GM12864 (cell line): ENCODE measurements around the gene ARHGAP6.

Experiments used
- DNase-seq: peaks from one replicate; pipeline ENCODE4 v3.0.0-alpha.2; 2011; ENCODE audit warnings: low read depth
- H3K4me3 ChIP-seq: 2 replicates; pipeline ENCODE4 v1.5.1; 2011; ENCODE audit warnings: mild to moderate bottlenecking, low read depth, low read length, control low read depth
- CTCF ChIP-seq: IDR thresholded peaks from 2 replicates; pipeline ENCODE4 v1.5.1; 2011; ENCODE audit warnings: low read depth, mild to moderate bottlenecking, moderate library complexity, low read length, control low read depth, inconsistent platforms; ENCODE audit errors: missing control alignments

Gene ARHGAP6

DNA sequence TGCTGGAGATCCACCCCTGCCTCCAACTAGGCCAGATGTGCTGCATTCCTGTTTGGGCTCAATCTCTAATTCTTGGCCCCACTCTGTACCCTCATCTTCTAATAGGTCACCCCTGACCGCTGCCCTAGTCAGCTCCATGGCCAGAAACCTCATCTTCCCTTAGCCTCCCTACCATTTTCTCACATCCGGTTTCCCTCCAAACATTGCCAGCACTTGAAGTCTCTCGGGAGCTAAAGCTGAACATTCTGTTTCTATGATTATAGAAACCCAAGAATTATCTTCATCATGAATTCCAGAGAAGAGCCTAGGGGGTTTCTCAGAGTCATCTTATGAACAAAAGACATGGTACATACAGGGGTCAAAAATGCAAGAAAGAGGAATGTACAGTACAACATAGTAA, 192.8 kb downstream of the ARHGAP6 start:
- H3K4me3 ChIP-seq = no peak overlapping the region
- DNase-seq = no peak
- no peak for TF ChIP-seq CTCF

GRCh38 chrX:11472381-11472780, 193.3 kb downstream of the ARHGAP6 start:
- TF ChIP-seq CTCF = no peak
- H3K4me3 ChIP-seq = no peak overlapping the region
- DNase-seq = no peak

DNA sequence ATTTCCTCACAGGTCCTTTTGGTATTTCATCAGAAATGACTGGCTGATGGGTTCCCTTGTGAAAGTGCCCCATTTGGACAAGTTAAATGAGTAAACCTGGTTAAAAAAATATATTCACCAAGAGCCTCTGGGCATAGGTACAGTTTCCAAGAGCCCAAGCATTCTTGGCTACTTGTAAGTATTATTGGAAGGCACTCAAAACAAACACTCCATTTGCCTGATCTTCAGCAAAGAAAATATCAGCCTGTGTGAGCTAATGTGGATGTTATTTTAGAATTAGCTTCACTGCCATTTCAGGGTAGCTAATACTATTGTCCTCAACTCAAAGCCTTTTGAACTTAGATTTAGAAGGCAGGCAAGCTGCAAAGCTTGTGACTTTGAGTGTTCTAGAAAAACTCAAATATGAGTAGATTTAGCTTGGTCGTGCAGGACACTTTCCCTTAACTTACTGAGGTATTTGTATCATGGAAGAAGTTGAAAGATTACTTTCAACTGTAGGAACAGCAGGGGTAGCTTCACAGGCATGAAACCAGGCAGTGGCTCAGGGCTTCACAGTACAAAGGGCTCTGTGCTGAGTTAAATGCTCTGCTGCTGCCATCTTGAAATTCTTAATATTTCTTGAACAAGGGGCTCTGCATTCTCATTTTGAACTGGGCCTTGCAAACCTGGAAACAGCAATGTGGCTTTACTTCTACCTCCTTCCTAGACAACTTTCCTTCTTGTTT, 195.3 kb downstream of the ARHGAP6 start:
- no peak for DNase-seq
- no peak overlapping the region for H3K4me3 ChIP-seq
- TF ChIP-seq CTCF = no peak

GRCh38 chrX:11465648-11466411, 199.9 kb downstream of the ARHGAP6 start:
- no peak for DNase-seq
- H3K4me3 ChIP-seq = no peak overlapping the region
- no peak for TF ChIP-seq CTCF

GRCh38 chrX:11464836-11465463, 200.8 kb downstream of the ARHGAP6 start:
- no peak for DNase-seq
- no peak overlapping the region for H3K4me3 ChIP-seq
- no peak for TF ChIP-seq CTCF

DNA sequence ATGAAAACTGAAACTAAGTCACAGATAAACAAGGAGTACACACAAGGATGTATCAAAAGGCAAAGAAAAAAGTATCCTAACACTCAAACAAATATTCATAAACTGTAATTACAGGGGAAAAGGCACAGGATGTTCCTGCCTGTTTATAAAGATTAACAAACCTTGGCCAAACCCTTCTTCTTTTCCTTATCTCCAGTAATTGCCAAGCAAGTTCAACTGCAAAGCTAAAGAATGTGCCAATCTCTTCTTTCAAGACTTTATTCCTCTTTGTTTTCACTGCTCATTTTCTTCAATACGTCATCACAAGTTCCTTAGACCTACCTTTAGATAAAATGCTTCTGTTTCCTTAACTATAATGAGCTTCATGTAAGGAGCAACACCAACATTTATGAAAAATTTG, 201.3 kb downstream of the ARHGAP6 start:
- no peak for DNase-seq
- TF ChIP-seq CTCF = no peak
- H3K4me3 ChIP-seq = no peak overlapping the region
